ENCODE results near the gene CDH23.

DNA sequence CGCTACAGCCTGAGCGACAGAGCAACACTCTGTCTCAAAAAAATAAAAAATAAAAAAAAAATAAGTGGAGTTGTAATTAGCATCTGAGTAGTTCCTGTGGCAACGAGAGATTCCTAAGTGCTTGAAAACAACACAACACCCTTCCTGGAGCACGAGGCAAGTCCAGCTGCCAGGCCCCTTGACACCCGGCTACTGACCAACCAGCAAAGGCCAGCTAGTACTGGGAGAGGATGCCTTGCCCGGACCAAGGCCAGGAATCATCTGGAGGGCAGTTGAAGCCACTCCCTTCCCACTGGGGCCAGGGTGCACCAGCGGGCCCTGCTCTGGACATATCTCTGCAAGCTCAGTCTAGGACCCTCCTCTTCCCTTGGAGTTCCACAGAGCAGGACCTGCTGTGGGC lies 322.3 kb downstream of the CDH23 start:
- TF ChIP-seq, protein P1, sequence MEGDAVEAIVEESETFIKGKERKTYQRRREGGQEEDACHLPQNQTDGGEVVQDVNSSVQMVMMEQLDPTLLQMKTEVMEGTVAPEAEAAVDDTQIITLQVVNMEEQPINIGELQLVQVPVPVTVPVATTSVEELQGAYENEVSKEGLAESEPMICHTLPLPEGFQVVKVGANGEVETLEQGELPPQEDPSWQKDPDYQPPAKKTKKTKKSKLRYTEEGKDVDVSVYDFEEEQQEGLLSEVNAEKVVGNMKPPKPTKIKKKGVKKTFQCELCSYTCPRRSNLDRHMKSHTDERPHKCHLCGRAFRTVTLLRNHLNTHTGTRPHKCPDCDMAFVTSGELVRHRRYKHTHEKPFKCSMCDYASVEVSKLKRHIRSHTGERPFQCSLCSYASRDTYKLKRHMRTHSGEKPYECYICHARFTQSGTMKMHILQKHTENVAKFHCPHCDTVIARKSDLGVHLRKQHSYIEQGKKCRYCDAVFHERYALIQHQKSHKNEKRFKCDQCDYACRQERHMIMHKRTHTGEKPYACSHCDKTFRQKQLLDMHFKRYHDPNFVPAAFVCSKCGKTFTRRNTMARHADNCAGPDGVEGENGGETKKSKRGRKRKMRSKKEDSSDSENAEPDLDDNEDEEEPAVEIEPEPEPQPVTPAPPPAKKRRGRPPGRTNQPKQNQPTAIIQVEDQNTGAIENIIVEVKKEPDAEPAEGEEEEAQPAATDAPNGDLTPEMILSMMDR (optimal IDR thresholded peaks at IDR 0.05 in 1 of 3, IDR thresholded peaks at IDR 0.05 in 1 of 3, conservative IDR thresholded peaks at IDR 0.05 in 1 of 3; ENCODE audit: extremely low read depth in 1 of 3, insufficient read depth in 2 of 3, low read length in 3 of 3) = no peak
- TF ChIP-seq EZH2 (IDR thresholded peaks at IDR 0.05; ENCODE audit: low read length) = no peak
